GM18505 (cell line): ENCODE results near the gene HBQ1.
"Not testable (repeated sequence)": the region's sequence is repeated elsewhere in the genome, so short reads cannot be mapped to it uniquely, and the experiment has no call there.

Experiments
- ATAC-seq: cut with Tn5 transposase; IDR thresholded peaks from one replicate; pipeline ENCODE4 v1.9.1; 2021; ENCODE audit not compliant: unreplicated experiment
- POLR2A ChIP-seq: IDR thresholded peaks from 4 replicates; pipeline ENCODE4 v1.6.1; 2011; ENCODE audit warnings: borderline replicate concordance; ENCODE audit not compliant: insufficient read depth, insufficient read length; ENCODE audit errors: extremely low read depth

HBQ1 gene

GRCh38 chr16:180101-180675 lies at the start of gene HBQ1:
HBQ1 (plus strand) TSS chr16:180459; CDS start chr16:180487, 28 bp downstream.
- TF ChIP-seq POLR2A: no peak
- no peak for ATAC-seq

- TF ChIP-seq POLR2A: no peak
- ATAC-seq: no peak
Measured at GRCh38 chr16:130533-131173, 49.6 kb upstream of the HBQ1 start.

- no peak for ATAC-seq
- no peak for TF ChIP-seq POLR2A
Measured at GRCh38 chr16:132120-132519, 48.1 kb upstream of the HBQ1 start.

- no peak for ATAC-seq
- TF ChIP-seq POLR2A: no peak
Measured at GRCh38 chr16:133716-134115, 46.5 kb upstream of the HBQ1 start.

- ATAC-seq: no peak
Measured at GRCh38 chr16:138049-138417, 42.2 kb upstream of the HBQ1 start.

GRCh38 chr16:140175-140857 lies 39.9 kb upstream of the HBQ1 start:
- TF ChIP-seq POLR2A: no peak
- ATAC-seq: no peak

More at GRCh38 chr16:138049-138417, 42.2 kb upstream of the HBQ1 start:
- no peak for TF ChIP-seq POLR2A

- no peak for TF ChIP-seq POLR2A
- ATAC-seq: no peak
Measured at GRCh38 chr16:142405-142967, 37.8 kb upstream of the HBQ1 start.

- no peak for TF ChIP-seq POLR2A
- ATAC-seq: no peak
Measured at GRCh38 chr16:143047-143446, 37.2 kb upstream of the HBQ1 start.

- no peak for TF ChIP-seq POLR2A
- ATAC-seq: no peak
Measured at GRCh38 chr16:143456-143855, 36.8 kb upstream of the HBQ1 start.

- ATAC-seq: no peak
- TF ChIP-seq POLR2A: no peak
Measured at GRCh38 chr16:144797-145252, 35.4 kb upstream of the HBQ1 start.

- TF ChIP-seq POLR2A: no peak
- no peak for ATAC-seq
Measured at GRCh38 chr16:146646-147045, 33.6 kb upstream of the HBQ1 start.

- ATAC-seq: no peak
- no peak for TF ChIP-seq POLR2A
Measured at GRCh38 chr16:149024-149660, 31.1 kb upstream of the HBQ1 start.

- no peak for TF ChIP-seq POLR2A
- ATAC-seq: no peak
Measured at GRCh38 chr16:152141-153128, 27.8 kb upstream of the HBQ1 start, which contains the start of gene HBZ. HBZ (plus strand) TSS chr16:152644; CDS start chr16:152910, 266 bp downstream.

- not testable (repeated sequence) for ATAC-seq
Measured at GRCh38 chr16:153129-153521, 27.1 kb upstream of the HBQ1 start.

- not testable (repeated sequence) for ATAC-seq
Measured at GRCh38 chr16:153550-154216, 26.6 kb upstream of the HBQ1 start.
